Measurements from ENCODE around the gene TTLL1.
A peak's percentile ranks its signal among the peaks of the same experiment; 100 is the strongest.
"Not testable (repeated sequence)": the region's sequence is repeated elsewhere in the genome, so short reads cannot be mapped to it uniquely, and the experiment has no call there.

The TTLL1 gene

GRCh38 chr22:43109921-43110443 is 20.8 kb upstream of the TTLL1 start:
- DNase-seq, result no peak

- DNase-seq, result no peak
Observed at GRCh38 chr22:43109511-43109910, 20.3 kb upstream of the TTLL1 start.

- DNase-seq, result no peak
Observed at GRCh38 chr22:43106302-43106701, 17.1 kb upstream of the TTLL1 start.

- not testable (repeated sequence) for DNase-seq
Observed at GRCh38 chr22:43104950-43105349, 15.8 kb upstream of the TTLL1 start.

GRCh38 chr22:43104056-43104625 is 14.9 kb upstream of the TTLL1 start:
- not testable (repeated sequence) for DNase-seq

- no peak for DNase-seq
Observed at GRCh38 chr22:43101306-43101705, 12.1 kb upstream of the TTLL1 start.

- no peak for DNase-seq
Observed at GRCh38 chr22:43100225-43100624, 11.0 kb upstream of the TTLL1 start.

- DNase-seq, result no peak
Observed at GRCh38 chr22:43099095-43099494, 9.9 kb upstream of the TTLL1 start.

- DNase-seq, result no peak
Observed at GRCh38 chr22:43098356-43098755, 9.2 kb upstream of the TTLL1 start.

- DNase-seq, result no peak
Observed at GRCh38 chr22:43096420-43096819, 7.2 kb upstream of the TTLL1 start.

- no peak for DNase-seq
Observed at GRCh38 chr22:43094551-43094950, 5.4 kb upstream of the TTLL1 start.

- peak; percentile 11 for DNase-seq
Observed at GRCh38 chr22:43094085-43094484, 4.9 kb upstream of the TTLL1 start.

- no peak for DNase-seq
Observed at GRCh38 chr22:43092085-43092484, 2.9 kb upstream of the TTLL1 start.

GRCh38 chr22:43090130-43090789 is 1.1 kb upstream of the TTLL1 start:
- DNase-seq, result peak; percentile 62

- no peak for DNase-seq
Observed at GRCh38 chr22:43088627-43088983, 586 bp downstream of the TTLL1 start.

- DNase-seq, result peak; percentile 36
Observed at GRCh38 chr22:43085658-43086606, 3.3 kb downstream of the TTLL1 start.

GRCh38 chr22:43081968-43082367 is 7.2 kb downstream of the TTLL1 start:
- no peak for DNase-seq

GRCh38 chr22:43080616-43081015 is 8.6 kb downstream of the TTLL1 start:
- no peak for DNase-seq

GRCh38 chr22:43079742-43080141 is 9.4 kb downstream of the TTLL1 start:
- DNase-seq, result no peak

GRCh38 chr22:43078522-43078921 is 10.7 kb downstream of the TTLL1 start:
- no peak for DNase-seq

GRCh38 chr22:43077121-43077877 is 11.9 kb downstream of the TTLL1 start:
- no peak for DNase-seq

- no peak for DNase-seq
Observed at GRCh38 chr22:43066844-43067385, 22.3 kb downstream of the TTLL1 start.

- no peak for DNase-seq
Observed at GRCh38 chr22:43066134-43066533, 23.1 kb downstream of the TTLL1 start.
